HUDEP-2 (cell line): ENCODE measurements around the gene CLEC14A.

Source experiments
- DNase-seq, 76 experiments: peaks; one replicate each; lab custom pipeline; 2025; ENCODE audit not compliant: unreplicated experiment in 76 of 76; lab: John Stamatoyannopoulos, UW

CLEC14A gene

DNA sequence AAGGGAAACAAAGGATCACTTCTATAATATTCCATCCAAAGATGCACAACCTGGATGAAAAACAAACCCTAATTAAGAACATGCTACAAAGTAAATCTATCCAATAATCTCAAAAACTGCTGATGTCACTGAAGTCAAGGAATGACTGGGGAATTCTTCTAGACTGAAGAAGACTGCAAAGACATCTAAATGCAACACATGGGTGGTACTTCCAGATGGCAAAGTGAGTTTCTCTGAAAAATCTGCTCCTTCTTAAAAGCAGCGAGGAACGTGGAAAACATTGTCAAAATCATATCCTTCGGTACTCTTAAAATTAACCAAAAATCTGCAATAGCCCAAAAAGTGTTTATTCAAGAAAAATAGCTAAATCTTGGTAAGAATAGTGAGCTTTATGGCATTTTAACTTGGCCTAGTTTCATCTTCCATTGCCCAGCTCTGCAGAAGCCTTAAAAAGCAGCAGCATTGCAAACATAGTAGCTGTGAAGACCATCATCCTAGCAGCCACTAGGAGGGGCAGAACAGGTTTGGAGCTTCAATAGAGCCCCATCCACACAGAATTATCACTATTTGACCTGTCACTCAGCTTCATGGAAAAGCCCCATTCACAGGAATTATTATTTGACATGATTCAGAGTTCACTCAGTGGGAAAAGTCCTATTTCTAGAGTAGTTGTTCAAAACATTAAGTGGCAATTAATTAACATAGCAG lies 7.4 kb downstream of the CLEC14A start:
- DNase-seq, result no peak

DNA sequence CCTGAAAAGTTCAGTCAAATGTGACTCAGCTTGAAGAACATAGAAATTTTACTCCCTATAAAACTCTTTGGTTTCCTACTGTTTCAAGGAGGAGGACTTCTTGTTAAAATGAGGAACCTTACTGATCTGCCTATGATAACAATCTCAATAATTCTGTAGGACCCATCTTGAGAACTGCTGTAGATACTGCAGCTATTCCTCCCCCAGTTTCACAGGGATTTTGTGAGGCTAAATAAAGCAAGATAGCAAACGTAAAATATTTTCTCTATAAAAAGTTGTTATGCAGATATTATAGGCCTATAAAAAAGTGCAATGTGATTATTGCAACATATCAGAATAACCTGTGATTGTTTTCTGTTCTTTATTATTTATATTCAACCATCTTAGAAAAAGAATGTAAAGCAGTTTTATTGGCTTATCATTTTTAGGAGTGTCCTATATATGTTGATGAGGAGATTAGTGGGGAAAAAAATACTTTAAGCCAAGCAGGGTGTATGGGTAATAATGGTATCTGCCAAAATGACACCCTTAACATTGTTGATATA lies 12.1 kb downstream of the CLEC14A start:
- no peak for DNase-seq

DNA sequence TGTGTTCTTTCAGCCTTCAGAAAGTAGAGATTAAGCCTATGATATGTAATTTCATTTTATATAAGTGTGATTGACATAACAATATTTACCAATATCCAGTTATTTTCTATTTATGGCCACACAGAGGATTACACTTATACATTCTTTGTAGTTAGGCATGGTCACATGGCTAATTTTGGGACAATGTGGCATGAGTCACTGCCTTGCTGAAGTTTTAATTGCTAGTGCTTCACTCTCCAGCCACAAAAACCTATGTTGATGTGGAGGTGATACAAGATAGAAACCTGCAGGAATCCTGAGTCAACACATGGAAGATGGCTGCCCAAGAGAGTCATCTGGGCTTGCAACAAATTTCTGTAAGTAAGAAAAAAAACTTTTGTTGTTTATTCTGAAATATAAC lies 17.0 kb downstream of the CLEC14A start:
- DNase-seq, result no peak

DNA sequence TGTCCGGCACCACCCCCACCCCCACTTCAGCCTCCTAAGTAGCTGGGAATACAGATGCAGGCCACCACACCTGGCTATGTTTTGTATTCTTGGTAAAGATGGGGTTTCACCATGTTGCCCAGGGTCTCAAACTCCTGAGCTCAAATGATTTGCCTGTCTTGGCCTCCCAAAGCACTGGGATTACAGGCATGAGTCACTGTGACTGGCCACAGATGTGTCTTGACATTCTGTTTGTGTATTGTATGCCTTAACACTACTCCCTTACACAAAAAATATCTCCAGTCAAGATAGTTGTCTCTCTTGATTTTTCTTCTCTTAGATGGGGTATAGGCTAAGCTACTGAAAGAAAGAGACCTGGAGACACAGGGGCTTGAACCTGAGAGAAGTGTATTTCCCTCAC lies 17.6 kb downstream of the CLEC14A start:
- no peak for DNase-seq

DNA sequence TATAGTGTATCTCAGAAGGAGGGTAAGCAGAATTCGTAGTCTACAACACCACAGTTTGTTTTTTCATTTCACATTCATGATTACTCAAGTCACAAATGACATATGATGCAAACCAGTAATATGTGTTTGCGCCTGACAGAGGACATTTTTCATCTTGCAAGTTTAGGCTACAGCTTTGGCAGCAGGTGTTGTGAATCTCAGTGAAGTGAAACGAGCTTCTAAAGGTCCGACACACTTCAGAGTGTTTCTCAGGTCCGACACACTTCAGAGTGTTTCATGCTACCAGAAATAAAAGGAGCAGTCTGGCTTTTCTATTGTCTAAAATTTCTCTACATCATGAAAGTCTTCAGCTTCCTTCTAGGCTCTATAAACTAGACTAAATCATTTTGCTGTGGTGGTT lies 22.7 kb downstream of the CLEC14A start:
- no peak for DNase-seq

DNA sequence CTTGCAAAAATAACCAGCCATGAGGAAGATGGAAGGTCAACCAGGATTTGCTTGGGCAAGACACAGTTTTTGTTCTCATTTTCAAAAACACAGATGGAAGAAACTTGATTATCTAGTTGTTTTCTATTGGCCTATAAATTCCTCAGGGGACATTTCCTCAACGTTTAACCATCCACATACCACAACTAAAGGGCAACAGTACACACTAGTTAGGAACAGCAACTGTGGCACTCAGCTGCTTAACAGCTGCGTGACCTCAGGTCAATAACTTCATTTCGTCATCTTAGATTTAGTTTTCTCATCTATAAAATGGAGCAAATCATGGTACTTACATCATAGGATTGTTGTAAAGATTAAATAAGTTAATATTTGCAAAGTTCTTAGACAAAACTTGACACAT lies 29.5 kb downstream of the CLEC14A start:
- no peak for DNase-seq

DNA sequence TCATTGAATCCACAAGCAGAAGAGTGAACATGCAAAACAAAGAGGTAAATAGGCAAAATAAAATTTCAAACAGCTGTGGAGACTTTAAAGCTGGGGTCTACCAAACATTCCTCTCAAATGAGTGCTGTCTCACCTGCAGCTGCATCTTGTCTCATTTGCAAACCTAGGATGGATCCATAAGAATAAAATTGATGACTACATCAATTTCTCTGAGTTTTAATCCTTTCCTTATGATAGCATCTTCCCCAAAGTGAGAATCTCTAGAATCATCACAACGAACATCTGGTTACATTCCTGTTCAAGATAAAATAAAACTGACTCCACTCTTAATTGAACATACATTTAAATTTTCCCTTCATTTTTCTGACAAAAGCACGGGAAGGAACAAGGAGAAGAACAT lies 29.9 kb downstream of the CLEC14A start:
- DNase-seq, result no peak

DNA sequence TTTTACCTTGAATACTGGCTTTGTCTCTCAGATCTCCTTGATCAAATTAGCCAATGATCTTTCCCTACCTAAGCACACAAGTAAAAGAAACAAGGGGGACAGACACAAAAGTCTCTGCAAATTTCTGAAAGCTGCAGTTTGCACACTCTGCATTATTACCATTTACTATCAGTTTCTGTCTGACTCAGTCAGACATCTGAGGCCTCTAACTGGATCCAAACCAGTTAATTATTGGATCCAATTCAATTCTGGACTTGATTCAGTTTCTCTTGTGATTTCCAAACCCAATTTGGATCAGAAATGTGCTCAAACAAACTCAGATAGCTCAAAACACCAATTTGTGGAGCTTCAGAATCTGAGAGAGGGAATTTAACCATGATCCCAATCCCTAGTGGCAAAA lies 31.6 kb downstream of the CLEC14A start:
- DNase-seq, result no peak

DNA sequence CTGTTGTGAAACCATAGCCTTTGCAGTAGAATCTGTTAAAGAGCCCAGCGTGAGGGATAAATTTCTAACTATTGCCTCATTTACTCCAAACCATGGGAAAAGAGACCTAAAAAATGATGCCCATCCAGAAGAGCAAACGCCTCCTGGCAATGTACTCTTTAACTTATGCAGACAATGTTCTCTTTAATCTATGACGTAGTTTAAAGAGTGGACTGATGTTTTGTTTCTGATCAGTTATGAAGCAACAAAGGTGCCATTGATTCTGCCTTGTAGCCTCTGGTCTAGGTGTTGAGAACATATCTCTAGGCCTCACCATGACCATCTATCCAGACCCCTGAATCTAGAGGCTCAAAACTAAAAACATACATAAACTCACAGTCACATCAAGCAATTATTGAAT lies 34.8 kb downstream of the CLEC14A start:
- DNase-seq, result no peak

DNA sequence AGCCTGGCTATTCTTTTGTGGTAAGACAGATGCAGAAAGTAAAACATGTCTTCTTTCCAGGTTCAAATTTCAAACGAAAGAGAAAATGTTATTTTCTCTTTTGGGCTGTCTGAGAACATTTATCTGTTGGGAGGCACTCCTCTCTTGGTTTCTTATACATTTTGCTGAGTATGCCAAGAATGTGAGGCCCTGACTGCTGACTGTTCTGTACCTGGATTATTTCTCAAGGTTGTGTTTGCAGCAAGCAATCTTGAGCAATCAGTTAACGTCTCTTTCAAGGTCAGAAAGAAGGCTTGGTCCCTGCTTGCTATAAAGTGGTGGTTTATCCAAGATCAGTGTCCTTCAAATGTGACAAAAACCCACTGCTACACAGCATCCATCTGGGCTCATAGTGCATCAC lies 38.3 kb downstream of the CLEC14A start:
- DNase-seq, result no peak

DNA sequence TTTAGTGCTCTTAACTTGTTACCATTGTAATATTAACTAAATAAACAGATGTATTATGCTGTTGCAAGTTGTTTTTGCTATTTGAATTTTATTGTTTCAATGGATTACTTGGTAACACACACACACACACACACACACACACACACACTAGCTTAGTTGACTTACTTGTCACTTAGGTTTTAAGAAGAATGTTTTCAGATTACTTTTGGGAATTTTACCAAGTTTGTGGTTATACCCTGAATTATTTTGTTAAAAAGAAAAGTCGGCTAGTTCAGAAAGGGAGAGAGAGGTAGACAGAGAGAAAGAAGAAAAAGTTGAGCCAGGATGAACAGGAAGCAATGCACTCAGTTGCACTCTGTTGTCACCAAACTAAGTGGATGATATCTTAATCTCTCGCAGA lies 42.9 kb downstream of the CLEC14A start:
- no peak for DNase-seq

DNA sequence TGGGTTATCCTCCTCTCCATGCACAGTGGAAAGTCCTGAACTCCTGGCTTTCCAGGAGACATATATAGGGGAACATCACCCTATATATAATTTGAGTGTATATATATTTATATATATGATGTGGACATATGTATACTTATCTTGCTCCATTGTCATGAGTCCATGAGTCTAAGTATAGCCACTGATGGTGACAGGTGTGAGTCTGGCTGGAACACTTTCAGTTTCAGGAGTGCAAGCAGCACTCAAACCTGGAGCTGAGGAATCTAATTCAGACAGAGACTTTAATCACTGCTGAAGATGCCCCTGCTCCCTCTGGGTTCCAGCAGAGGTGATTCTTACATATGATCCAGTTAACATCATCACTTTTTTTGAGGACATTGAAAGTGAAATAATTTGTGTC lies 43.8 kb downstream of the CLEC14A start:
- DNase-seq, result no peak

DNA sequence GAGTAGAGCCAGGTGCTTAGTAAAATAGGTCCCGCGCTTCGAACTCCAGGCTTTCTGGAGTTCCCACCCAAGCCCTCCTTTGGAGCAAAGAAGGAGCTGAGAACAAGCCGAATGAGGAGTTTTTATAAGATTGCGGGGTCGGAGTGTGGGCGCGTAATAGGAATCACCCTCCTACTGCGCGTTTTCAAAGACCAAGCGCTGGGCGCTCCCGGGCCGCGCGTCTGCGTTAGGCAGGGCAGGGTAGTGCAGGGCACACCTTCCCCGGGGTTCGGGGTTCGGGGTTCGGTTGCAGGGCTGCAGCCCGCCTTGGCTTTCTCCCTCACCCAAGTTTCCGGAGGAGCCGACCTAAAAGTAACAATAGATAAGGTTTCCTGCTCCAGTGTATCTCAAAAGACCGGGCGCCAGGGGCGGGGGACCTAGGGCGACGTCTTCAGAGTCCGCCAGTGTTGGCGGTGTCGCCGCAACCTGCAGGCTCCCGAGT lies 44.6 kb downstream of the CLEC14A start:
- DNase-seq, result no peak

DNA sequence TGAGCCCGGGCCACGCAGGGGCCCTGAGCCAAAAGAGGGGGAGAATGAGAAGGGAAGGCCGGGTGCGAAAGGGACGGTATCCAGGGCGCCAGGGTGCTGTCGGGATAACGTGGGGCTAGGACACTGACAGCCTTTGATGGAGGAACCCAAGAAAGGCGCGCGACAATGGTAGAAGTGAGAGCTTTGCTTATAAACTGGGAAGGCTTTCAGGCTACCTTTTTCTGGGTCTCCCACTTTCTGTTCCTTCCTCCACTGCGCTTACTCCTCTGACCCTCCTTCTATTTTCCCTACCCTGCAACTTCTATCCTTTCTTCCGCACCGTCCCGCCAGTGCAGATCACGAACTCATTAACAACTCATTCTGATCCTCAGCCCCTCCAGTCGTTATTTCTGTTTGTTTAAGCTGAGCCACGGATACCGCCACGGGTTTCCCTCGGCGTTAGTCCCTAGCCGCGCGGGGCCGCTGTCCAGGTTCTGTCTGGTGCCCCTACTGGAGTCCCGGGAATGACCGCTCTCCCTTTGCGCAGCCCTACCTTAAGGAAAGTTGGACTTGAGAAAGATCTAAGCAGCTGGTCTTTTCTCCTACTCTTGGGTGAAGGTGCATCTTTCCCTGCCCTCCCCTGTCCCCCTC lies 45.2 kb downstream of the CLEC14A start:
- no peak for DNase-seq

DNA sequence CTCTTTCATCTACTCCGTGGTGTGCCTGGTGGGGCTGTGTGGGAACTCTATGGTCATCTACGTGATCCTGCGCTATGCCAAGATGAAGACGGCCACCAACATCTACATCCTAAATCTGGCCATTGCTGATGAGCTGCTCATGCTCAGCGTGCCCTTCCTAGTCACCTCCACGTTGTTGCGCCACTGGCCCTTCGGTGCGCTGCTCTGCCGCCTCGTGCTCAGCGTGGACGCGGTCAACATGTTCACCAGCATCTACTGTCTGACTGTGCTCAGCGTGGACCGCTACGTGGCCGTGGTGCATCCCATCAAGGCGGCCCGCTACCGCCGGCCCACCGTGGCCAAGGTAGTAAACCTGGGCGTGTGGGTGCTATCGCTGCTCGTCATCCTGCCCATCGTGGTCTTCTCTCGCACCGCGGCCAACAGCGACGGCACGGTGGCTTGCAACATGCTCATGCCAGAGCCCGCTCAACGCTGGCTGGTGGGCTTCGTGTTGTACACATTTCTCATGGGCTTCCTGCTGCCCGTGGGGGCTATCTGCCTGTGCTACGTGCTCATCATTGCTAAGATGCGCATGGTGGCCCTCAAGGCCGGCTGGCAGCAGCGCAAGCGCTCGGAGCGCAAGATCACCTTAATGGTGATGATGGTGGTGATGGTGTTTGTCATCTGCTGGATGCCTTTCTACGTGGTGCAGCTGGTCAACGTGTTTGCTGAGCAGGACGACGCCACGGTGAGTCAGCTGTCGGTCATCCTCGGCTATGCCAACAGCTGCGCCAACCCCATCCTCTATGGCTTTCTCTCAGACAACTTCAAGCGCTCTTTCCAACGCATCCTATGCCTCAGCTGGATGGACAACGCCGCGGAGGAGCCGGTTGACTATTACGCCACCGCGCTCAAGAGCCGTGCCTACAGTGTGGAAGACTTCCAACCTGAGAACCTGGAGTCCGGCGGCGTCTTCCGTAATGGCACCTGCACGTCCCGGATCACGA lies 46.0 kb downstream of the CLEC14A start:
- DNase-seq, result no peak

DNA sequence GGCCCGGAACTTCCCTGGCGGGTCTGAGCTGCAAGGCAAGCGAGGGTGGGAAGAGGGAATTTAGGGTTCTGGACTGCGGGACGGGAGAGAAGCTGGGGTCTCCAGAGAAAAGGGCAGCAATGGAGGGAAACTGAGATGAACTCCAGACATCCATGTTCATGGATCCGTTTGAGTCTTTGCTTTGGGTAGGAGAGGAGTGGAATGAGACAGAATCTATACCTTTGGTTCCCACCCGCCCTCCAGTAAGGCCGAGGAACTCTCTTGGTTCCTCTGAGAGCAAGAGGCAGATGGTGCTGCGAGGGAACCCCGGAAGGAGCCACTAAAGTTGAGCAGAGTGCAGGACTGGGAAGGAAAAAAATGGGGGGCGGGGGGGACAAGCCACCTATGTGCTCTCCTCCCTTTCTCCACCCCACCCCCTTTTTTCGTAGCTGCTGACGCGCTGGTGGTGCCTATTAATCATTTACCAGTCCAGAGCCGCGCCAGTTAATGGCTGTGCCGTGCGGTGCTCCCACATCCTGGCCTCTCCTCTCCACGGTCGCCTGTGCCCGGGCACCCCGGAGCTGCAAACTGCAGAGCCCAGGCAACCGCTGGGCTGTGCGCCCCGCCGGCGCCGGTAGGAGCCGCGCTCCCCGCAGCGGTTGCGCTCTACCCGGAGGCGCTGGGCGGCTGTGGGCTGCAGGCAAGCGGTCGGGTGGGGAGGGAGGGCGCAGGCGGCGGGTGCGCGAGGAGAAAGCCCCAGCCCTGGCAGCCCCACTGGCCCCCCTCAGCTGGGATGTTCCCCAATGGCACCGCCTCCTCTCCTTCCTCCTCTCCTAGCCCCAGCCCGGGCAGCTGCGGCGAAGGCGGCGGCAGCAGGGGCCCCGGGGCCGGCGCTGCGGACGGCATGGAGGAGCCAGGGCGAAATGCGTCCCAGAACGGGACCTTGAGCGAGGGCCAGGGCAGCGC lies 47.0 kb downstream of the CLEC14A start:
- no peak for DNase-seq

DNA sequence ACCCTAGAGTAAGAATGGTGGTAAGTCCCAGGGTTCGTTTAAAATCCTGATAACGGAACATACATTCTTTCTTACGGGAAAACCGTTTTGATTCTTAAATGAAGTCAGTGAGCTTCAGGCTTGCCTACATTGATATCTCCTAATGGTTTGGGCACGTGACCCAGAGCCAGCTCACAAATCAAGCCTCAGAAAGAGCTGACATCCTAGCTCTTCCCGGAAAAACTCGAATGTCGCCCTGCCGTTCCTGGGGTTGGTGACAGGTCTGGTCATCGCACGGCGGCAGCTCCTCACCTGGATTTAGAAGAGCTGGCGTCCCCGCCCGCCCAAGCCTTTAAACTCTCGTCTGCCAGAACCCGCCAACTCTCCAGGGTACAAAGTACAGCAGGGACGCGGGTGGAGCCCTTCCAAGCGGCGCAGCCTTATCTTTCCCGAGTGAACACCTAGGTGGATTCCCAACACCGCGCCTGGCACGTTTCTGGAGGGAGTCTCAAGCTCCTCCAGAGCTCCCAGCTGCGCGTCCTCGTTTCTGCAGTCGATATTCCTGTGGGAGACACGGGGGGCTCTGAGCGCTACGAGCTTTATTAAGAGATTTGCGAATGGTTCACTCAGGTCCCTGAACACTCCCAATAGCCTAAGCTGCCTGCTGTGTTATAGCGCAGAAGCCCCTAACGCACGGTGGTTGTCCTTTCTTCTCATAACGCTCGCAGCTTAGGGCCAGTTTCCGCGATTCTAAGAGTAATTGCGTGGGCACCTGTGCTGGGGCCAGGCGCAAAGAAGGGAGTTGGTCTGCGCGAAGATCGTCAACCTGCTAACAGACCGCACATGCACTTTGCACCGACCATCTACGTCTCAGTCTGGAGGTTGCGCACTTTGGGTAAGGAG lies 47.9 kb downstream of the CLEC14A start, which contains the start of gene SSTR1:
Gene SSTR1 (plus strand): TSS at position 169 of the 882 bp plus-strand sequence. CDS start 1,486 bp downstream, outside the sequence.
- DNase-seq, result no peak

DNA sequence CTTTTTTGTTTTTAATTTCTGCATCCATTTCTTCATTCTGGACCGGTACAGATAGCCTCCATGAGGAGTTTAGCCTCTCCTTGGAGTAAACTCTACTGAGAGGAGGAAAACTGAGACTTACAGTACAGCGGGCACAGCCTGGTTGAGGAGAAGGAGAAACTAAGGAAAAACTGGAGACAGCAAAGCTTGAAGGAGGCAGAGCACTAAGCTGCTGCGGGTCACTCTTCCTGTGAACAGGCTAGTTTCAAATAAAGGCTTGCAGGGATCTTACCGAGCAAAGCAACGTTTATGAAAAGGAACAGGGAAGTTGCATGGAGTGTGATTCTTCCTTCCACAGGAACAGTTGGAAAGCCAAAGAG lies 48.5 kb downstream of the CLEC14A start:
- no peak for DNase-seq
